HCT116 (cell line): ENCODE data around the gene BLNK. TPM values are rescaled to one million over a fixed set of nuclear protein-coding genes. Genes with fewer than 3 reads are reported as not detected.

Experiments used
- ATAC-seq: fragments of 200-7000 bp; cut with Tn5 transposase; 2 replicates; pipeline ENCODE4 v1.9.1; 2020; ENCODE audit warnings: mild to moderate bottlenecking, moderate library complexity
- BruUV-seq: library from RNA; stranded (reverse); fragments of 400-500 nt; replicated peaks from 2 replicates; lab custom pipeline; 2021; lab: Mats Ljungman, UMichigan
- CTCF ChIA-PET: fragments of 300-600 bp; sonication (Branson Sonifier 250); formaldehyde crosslinking; loops from one replicate; lab custom pipeline; 2021; ENCODE audit warnings: antibody characterized with exemption; lab: Charles Lee
- POLR2A ChIA-PET: fragments of 300-600, 350-600 bp; sonication (Branson Sonifier 250); formaldehyde crosslinking; loops from one replicate; lab custom pipeline; 2021; ENCODE audit warnings: antibody characterized with exemption; lab: Charles Lee
- RAD21 ChIA-PET, 2 experiments: fragments of 300-600 bp; sonication (Branson Sonifier 250); formaldehyde crosslinking; loops; one replicate each; lab custom pipeline; 2023; ENCODE audit warnings: low total read pairs in 2 of 2; ENCODE audit not compliant: uncharacterized antibody in 2 of 2, unreplicated experiment in 2 of 2, low non-redundant PET in 1 of 2; lab: Charles Lee
- DNase-seq: peaks from one replicate; pipeline ENCODE4 v3.0.0-alpha.2; 2010; ENCODE audit warnings: low read depth, low spot score
- H2AFZ ChIP-seq: fragments of 200-600 bp; shearing (Covaris generic), sonication (generic); 2 replicates; pipeline ENCODE4 v1.6.1; 2017; ENCODE audit warnings: low read depth, mixed run types, mixed read lengths, antibody characterized with exemption, low read length; ENCODE audit not compliant: poor library complexity, severe bottlenecking
- H3K27ac ChIP-seq: 2 replicates; pipeline ENCODE4 v1.5.1; 2012; ENCODE audit warnings: low read depth, low read length
- H3K27me3 ChIP-seq: fragments of 200-600 bp; sonication (generic); 2 replicates; pipeline ENCODE4 v1.6.1; 2016; ENCODE audit warnings: mixed run types, low read length, mixed read lengths; ENCODE audit not compliant: insufficient read depth
- H3K36me3 ChIP-seq, 2 experiments: fragments of 200-500 bp in 1 of 2; fragments of 200-600 bp in 1 of 2; sonication (Bioruptor generic) in 1 of 2; sonication (generic) in 1 of 2; 2 replicates each; pipeline versions ENCODE4 v1.5.1 to v1.6.1; 2014 to 2016; ENCODE audit warnings: low read length in 2 of 2, inconsistent platforms in 1 of 2, mixed read lengths in 1 of 2, mixed run types in 1 of 2; ENCODE audit not compliant: insufficient read depth in 2 of 2, control insufficient read depth in 1 of 2
- H3K4me1 ChIP-seq, 2 experiments: fragments of 200-600 bp in 1 of 2; sonication (generic) in 1 of 2; 2 replicates each; pipeline versions ENCODE4 v1.5.1 to v1.6.1; 2012 to 2017; ENCODE audit warnings: low read length in 2 of 2, inconsistent platforms in 1 of 2, mild to moderate bottlenecking in 1 of 2, mixed read lengths in 1 of 2, mixed run types in 1 of 2, moderate library complexity in 1 of 2; ENCODE audit not compliant: insufficient read depth in 2 of 2, control insufficient read depth in 1 of 2
- H3K4me2 ChIP-seq: fragments of 200-600 bp; sonication (generic); 2 replicates; pipeline ENCODE4 v1.6.1; 2017; ENCODE audit warnings: mixed run types, low read length, mixed read lengths
- H3K4me3 ChIP-seq, 2 experiments: fragments of 200-600 bp in 1 of 2; sonication (generic) in 1 of 2; replicated peaks in 1 of 2; 2 replicates each; pipeline ENCODE4 v1.5.1; 2011 to 2016; ENCODE audit warnings: low read length in 2 of 2, control low read depth in 1 of 2, low read depth in 1 of 2, mild to moderate bottlenecking in 1 of 2, mixed read lengths in 1 of 2, mixed run types in 1 of 2
- H3K79me2 ChIP-seq: fragments of 200-600 bp; sonication (generic); 2 replicates; pipeline ENCODE4 v1.6.1; 2017; ENCODE audit warnings: mild to moderate bottlenecking, mixed run types, low read length, moderate library complexity, mixed read lengths; ENCODE audit not compliant: insufficient read depth
- H3K9ac ChIP-seq: fragments of 200-600 bp; sonication (generic); 2 replicates; pipeline ENCODE4 v1.6.1; 2016; ENCODE audit warnings: low read length, mixed read lengths
- H3K9me2 ChIP-seq: fragments of 200-600 bp; sonication (generic), shearing (Covaris generic); 2 replicates; pipeline ENCODE4 v1.6.1; 2017; ENCODE audit warnings: mixed run types, mild to moderate bottlenecking, moderate library complexity; ENCODE audit not compliant: insufficient read depth
- H3K9me3 ChIP-seq, 2 experiments: fragments of 200-500 bp in 1 of 2; fragments of 200-600 bp in 1 of 2; sonication (Bioruptor generic) in 1 of 2; sonication (generic) in 1 of 2; 2 replicates each; pipeline ENCODE4 v1.6.1; 2014 to 2017; ENCODE audit warnings: low read length in 2 of 2, mixed read lengths in 2 of 2, inconsistent platforms in 1 of 2, low read depth in 1 of 2, mild to moderate bottlenecking in 1 of 2, mixed run types in 1 of 2, moderate library complexity in 1 of 2; ENCODE audit not compliant: control insufficient read depth in 1 of 2, insufficient read depth in 1 of 2
- H4K20me1 ChIP-seq: fragments of 200-600 bp; sonication (generic), shearing (Covaris generic); 2 replicates; pipeline ENCODE4 v1.6.1; 2017; ENCODE audit warnings: mixed run types, mild to moderate bottlenecking, moderate library complexity; ENCODE audit not compliant: insufficient read depth
- ATF3 ChIP-seq: IDR thresholded peaks from 2 replicates; pipeline ENCODE4 v1.6.1; 2012
- CBX3 ChIP-seq: IDR thresholded peaks from 2 replicates; pipeline ENCODE4 v1.6.1; 2012; ENCODE audit warnings: low read depth
- CEBPB ChIP-seq: IDR thresholded peaks from 2 replicates; pipeline ENCODE4 v1.6.1; 2012; ENCODE audit warnings: low read depth
- EGR1 ChIP-seq: IDR thresholded peaks from 2 replicates; pipeline ENCODE4 v1.6.1; 2012; ENCODE audit warnings: low read depth
- POLR2A ChIP-seq: IDR thresholded peaks from 2 replicates; pipeline ENCODE4 v1.7.0; 2011; ENCODE audit warnings: borderline replicate concordance; ENCODE audit not compliant: insufficient read depth, insufficient read length; ENCODE audit errors: extremely low read depth
- POLR2AphosphoS5 ChIP-seq: IDR thresholded peaks from 2 replicates; pipeline ENCODE4 v1.6.1; 2011; ENCODE audit warnings: mild to moderate bottlenecking, low read depth, low read length, moderate library complexity
- REST ChIP-seq: IDR thresholded peaks from 2 replicates; pipeline ENCODE4 v1.6.1; 2012; ENCODE audit warnings: low read depth
- SIN3A ChIP-seq: IDR thresholded peaks from 2 replicates; pipeline ENCODE4 v1.6.1; 2012; ENCODE audit warnings: low read depth
- SP1 ChIP-seq: IDR thresholded peaks from 2 replicates; pipeline ENCODE4 v1.6.1; 2012; ENCODE audit warnings: low read depth
- YY1 ChIP-seq: IDR thresholded peaks from 2 replicates; pipeline ENCODE4 v1.6.1; 2011; ENCODE audit warnings: low read length, low read depth, moderate library complexity, mild to moderate bottlenecking; ENCODE audit not compliant: insufficient replicate concordance; ENCODE audit errors: extremely low read depth
- ZBTB33 ChIP-seq: IDR thresholded peaks from 2 replicates; pipeline ENCODE4 v1.6.1; 2011; ENCODE audit warnings: mild to moderate bottlenecking, low read length, moderate library complexity; ENCODE audit not compliant: insufficient replicate concordance; ENCODE audit errors: extremely low read depth
- intact Hi-C: fragments of 100-400 bp; cut with micrococcal nuclease; formaldehyde crosslinking; loops from 2 replicates; pipeline ENCODE4 v1.10.0; 2022
- total RNA-seq: library from RNA; stranded (reverse); gene quantifications from one replicate; pipeline ENCODE4 v1.2.1, GENCODE V29; 2021; ENCODE audit not compliant: unreplicated experiment

BLNK gene
- total RNA-seq, 1 experiment from 2014 or later = 0.59 TPM

DNA sequence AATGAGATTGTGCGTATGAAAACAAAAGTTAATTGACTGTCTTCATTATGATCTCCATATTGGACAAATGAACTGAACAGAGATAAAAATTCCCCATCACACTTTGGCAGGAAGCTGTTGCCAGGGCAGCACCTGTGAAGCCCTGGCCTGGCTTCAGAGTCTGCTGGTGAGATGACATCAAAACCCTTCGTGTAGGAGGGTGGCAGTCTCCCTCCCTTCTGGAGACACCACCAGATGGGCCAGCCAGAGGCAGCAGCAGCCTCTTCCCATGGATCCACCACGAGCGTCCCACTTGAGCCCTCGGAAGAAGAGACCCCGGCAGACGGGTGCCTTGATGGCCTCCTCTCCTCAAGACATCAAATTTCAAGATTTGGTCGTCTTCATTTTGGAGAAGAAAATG lies 32.9 kb upstream of the BLNK start, which contains the start of gene DNTT:
Gene DNTT (plus strand): TSS at position 205 of the 400 bp plus-strand sequence. CDS start 64 bp downstream, at position 269.
- no peak within 1 kb of the TSS for H2AFZ ChIP-seq
- ChIA-PET POLR2A (no interaction called here), CTCF (interaction anchor here (1.6 kb wide), 1 partner anchor 31 kb away, joined by 4 read pairs; no protein-coding TSS in a partner anchor), RAD21 (no interaction called here)
- peaks cover 30% of the 10 kb centered on the region for H3K27me3 ChIP-seq
- ATAC-seq (no peak), DNase-seq (no peak)
- H3K9me2 ChIP-seq = no peaks in the 10 kb centered on the region
- H3K27ac ChIP-seq = no peak within 1 kb of the TSS
- H3K9me3 ChIP-seq = no peaks in the 10 kb centered on the region
- no TSS peak for BruUV-seq
- no peak within 1 kb of the TSS for H3K4me3 ChIP-seq
- no peak within 1 kb of the TSS for H3K9ac ChIP-seq
- H3K4me2 ChIP-seq = no peak within 1 kb of the TSS
- intact Hi-C loops = no loop called here
- no peaks in the 10 kb centered on the region for H3K4me1 ChIP-seq
- no peaks in the 10 kb centered on the region for H4K20me1 ChIP-seq
- TF ChIP-seq YY1 (no peak), POLR2A (no peak), ATF3 (no peak), EGR1 (no peak), REST (no peak), POLR2AphosphoS5 (no peak), CBX3 (no peak), ZBTB33 (no peak), CEBPB (no peak), SIN3A (no peak), SP1 (no peak)
- no peaks in the 10 kb centered on the region for H3K79me2 ChIP-seq
- H3K36me3 ChIP-seq = no peaks in the 10 kb centered on the region
